Kidney (tissue), 14 donors: ENCODE data around the gene SMIM11. TPM values are rescaled to one million over a fixed set of nuclear protein-coding genes. Genes with fewer than 3 reads are reported as not detected.
"Not testable (repeated sequence)": the region's sequence is repeated elsewhere in the genome, so short reads cannot be mapped to it uniquely, and the experiment has no call there.

ENCODE experiments used
- DNase-seq, 5 donors: peaks; one replicate each; pipeline ENCODE4 v3.0.0-alpha.2; 2013 to 2020
- FAIRE-seq: peaks from 2 replicates; lab custom pipeline; 2012; peaks lifted over from hg19 to GRCh38; lab: Jason Lieb, UNC
- H3K27ac ChIP-seq, 2 donors: one replicate each; pipeline ENCODE4 v1.7.0; 2013; ENCODE audit warnings: low read depth in 2 of 2, low read length in 2 of 2, inconsistent platforms in 1 of 2
- H3K27me3 ChIP-seq: one replicate; pipeline ENCODE4 v1.7.1; 2013; ENCODE audit warnings: low read length, inconsistent platforms; ENCODE audit not compliant: control insufficient read depth, insufficient read depth
- H3K36me3 ChIP-seq, 3 donors: one replicate each; pipeline versions ENCODE4 v1.7.0 to v1.7.1; 2013; ENCODE audit warnings: low read length in 3 of 3, control low read depth in 1 of 3, inconsistent platforms in 1 of 3; ENCODE audit not compliant: insufficient read depth in 3 of 3, control insufficient read depth in 2 of 3
- H3K4me1 ChIP-seq, 3 donors: one replicate each; pipeline versions ENCODE4 v1.7.0 to v1.7.1; 2013; ENCODE audit warnings: low read length in 3 of 3, inconsistent platforms in 1 of 3, low read depth in 1 of 3; ENCODE audit not compliant: control insufficient read depth in 2 of 3, insufficient read depth in 2 of 3
- H3K4me3 ChIP-seq, 3 donors: one replicate each; pipeline versions ENCODE4 v1.7.0 to v1.8.1; 2013; ENCODE audit warnings: low read length in 3 of 3, control low read depth in 1 of 3, inconsistent platforms in 1 of 3
- H3K9ac ChIP-seq, 3 donors: one replicate each; pipeline versions ENCODE4 v1.7.0 to v1.7.1; 2013; ENCODE audit warnings: low read length in 3 of 3, control low read depth in 1 of 3, inconsistent platforms in 1 of 3
- H3K9me3 ChIP-seq, 3 donors: one replicate each; pipeline versions ENCODE4 v1.7.0 to v1.7.1; 2013; ENCODE audit warnings: low read length in 3 of 3, control low read depth in 1 of 3, inconsistent platforms in 1 of 3; ENCODE audit not compliant: control insufficient read depth in 2 of 3, insufficient read depth in 1 of 3
- intact Hi-C: fragments of 100-400 bp; cut with DNase I; formaldehyde crosslinking; loops from one replicate; pipeline ENCODE4 v1.11.1; 2022
- polyA plus RNA-seq: library from polyadenylated mRNA; stranded (reverse); fragments of 350-450 nt; fragmentation: Illumina TruSeq; extraction: RNeasy Lipid Tissue Mini Kit (QIAGEN cat#74804); gene quantifications from one replicate; pipeline ENCODE4 v1.2.3, GENCODE V29; 2014; ENCODE audit warnings: low read depth, low replicate concordance; ENCODE audit not compliant: insufficient read depth
- total RNA-seq: library from RNA; stranded (reverse); fragmentation: NEBNext Ultra II Directional; extraction: Animal tissue kit (Norgen Biotek cat#: 25700); gene quantifications from one replicate; pipeline ENCODE4 v1.2.1, GENCODE V29; 2021
- TF ChIP-seq, protein P1 (sequence below): IDR thresholded peaks from 3 replicates; pipeline ENCODE4 v1.5.1; 2012; ENCODE audit warnings: mild to moderate bottlenecking, moderate library complexity, borderline replicate concordance; ENCODE audit not compliant: insufficient read depth; ENCODE audit errors: extremely low read depth
- donor health status: control.
- donor health status: control.
- donor health status: control.
- donor health status: control.
- donor health status: control.
- donor health status: DM: yes; HTN: yes; CAD: no.
- donor health status: Normal renal cell carcinoma (clear cell type).

Gene SMIM11
- total and polyA plus RNA-seq, 2 donors from 2014 or later = 2.6 to 6.7 TPM

- no peaks in the 10 kb centered on the region for H3K9me3 ChIP-seq
- TF ChIP-seq, protein P1, sequence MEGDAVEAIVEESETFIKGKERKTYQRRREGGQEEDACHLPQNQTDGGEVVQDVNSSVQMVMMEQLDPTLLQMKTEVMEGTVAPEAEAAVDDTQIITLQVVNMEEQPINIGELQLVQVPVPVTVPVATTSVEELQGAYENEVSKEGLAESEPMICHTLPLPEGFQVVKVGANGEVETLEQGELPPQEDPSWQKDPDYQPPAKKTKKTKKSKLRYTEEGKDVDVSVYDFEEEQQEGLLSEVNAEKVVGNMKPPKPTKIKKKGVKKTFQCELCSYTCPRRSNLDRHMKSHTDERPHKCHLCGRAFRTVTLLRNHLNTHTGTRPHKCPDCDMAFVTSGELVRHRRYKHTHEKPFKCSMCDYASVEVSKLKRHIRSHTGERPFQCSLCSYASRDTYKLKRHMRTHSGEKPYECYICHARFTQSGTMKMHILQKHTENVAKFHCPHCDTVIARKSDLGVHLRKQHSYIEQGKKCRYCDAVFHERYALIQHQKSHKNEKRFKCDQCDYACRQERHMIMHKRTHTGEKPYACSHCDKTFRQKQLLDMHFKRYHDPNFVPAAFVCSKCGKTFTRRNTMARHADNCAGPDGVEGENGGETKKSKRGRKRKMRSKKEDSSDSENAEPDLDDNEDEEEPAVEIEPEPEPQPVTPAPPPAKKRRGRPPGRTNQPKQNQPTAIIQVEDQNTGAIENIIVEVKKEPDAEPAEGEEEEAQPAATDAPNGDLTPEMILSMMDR = no peak
- no peak overlapping the region for H3K27ac ChIP-seq
- H3K4me1 ChIP-seq = peaks cover 0 to 3% (median 0%) of the 10 kb centered on the region in 3 donors
- H3K4me3 ChIP-seq = no peak overlapping the region
- FAIRE-seq = no peak
- no peak for DNase-seq
- H3K9ac ChIP-seq = no peak overlapping the region
- intact Hi-C loops = no loop called here
- no peaks in the 10 kb centered on the region for H3K36me3 ChIP-seq
- H3K27me3 ChIP-seq = no peaks in the 10 kb centered on the region
These were observed 5.6 kb upstream of the SMIM11 start for GRCh38 chr21:34369741-34370140.

DNA sequence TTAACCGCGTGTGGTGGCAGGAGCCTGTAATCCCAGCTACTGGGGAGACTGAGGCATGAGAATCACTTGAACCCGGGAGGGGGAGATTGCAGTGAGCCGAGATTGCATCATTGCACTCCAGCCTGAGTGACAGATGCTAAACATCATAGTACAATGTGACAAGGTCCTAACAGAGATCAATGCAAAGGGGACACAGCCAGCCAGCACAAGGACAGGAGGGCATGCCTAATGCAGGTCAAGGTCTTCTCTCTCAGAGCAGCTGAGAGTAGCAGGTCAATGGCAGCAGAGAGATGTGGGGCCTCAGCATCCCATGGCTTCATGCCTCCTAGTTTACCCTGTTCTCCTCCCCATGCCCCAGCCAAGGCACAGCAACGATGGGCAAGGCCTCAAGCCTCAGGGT, 3.0 kb upstream of the SMIM11 start:
- no peaks in the 10 kb centered on the region for H3K9me3 ChIP-seq
- intact Hi-C loops = no loop called here
- no peak for DNase-seq
- H3K27ac ChIP-seq = no peak overlapping the region
- peaks cover 0 to 3% (median 0%) of the 10 kb centered on the region in 3 donors for H3K4me1 ChIP-seq
- FAIRE-seq = no peak
- no peak overlapping the region for H3K9ac ChIP-seq
- TF ChIP-seq, protein P1 = no peak
- no peaks in the 10 kb centered on the region for H3K36me3 ChIP-seq
- H3K4me3 ChIP-seq = no peak overlapping the region
- H3K27me3 ChIP-seq = no peaks in the 10 kb centered on the region

DNA sequence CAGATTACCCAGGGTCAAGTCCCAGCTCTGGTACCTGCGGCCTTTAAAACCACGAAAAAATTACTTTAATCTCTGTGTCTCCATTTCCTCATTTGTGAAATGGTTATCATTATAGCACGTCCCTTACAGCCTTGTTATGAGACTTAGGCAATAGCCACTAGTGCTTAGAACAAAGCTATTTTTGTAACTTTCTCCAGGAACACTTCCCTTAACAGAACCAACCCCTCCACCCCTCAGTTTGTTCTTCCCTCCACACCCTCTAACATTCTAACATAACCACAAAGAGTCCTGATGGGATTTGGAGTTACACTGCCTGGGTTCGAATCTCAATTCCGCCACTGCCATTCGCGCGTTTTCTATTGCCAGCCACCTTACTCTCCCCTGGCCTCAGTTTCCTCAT, 845 bp upstream of the SMIM11 start:
- intact Hi-C loops, FAIRE-seq, DNase-seq, H3K4me1 ChIP-seq, H3K9me3 ChIP-seq, H3K9ac ChIP-seq, H3K4me3 ChIP-seq, H3K27ac ChIP-seq, H3K27me3 ChIP-seq, H3K36me3 ChIP-seq: not testable (repeated sequence)

GRCh38 chr21:34375619-34375972, 289 bp downstream of the SMIM11 start:
- DNase-seq, H3K4me1 ChIP-seq, H3K36me3 ChIP-seq, H3K4me3 ChIP-seq, FAIRE-seq, H3K9me3 ChIP-seq, H3K27ac ChIP-seq, H3K27me3 ChIP-seq, H3K9ac ChIP-seq, intact Hi-C loops: not testable (repeated sequence)

DNA sequence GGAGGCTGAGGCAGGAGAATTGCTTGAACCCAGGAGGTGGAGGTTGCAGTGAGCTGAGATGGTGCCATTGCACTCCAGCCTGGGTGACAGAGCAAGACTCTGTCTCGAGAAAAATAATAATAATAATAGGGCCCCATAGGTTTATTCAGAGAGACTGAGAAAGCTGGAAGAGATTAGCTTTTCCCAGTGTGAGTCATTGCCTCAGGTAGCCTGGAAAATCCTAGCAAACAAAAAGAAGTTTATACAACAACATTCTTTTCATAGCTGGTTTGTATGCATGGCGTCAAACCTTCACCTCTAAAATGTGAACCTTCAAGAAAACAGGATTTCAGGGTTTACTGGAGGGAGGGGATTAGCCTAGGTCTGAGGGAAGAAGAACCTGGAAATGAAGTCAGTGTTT, 7.8 kb downstream of the SMIM11 start:
- H3K4me1 ChIP-seq, FAIRE-seq, H3K4me3 ChIP-seq, H3K36me3 ChIP-seq, H3K9me3 ChIP-seq, DNase-seq, intact Hi-C loops, H3K27me3 ChIP-seq, H3K27ac ChIP-seq, H3K9ac ChIP-seq: not testable (repeated sequence)

GRCh38 chr21:34383724-34384415, 8.6 kb downstream of the SMIM11 start:
- intact Hi-C loops, H3K27ac ChIP-seq, H3K4me3 ChIP-seq, DNase-seq, FAIRE-seq, H3K9ac ChIP-seq, H3K9me3 ChIP-seq, H3K4me1 ChIP-seq, H3K36me3 ChIP-seq, H3K27me3 ChIP-seq: not testable (repeated sequence)

DNA sequence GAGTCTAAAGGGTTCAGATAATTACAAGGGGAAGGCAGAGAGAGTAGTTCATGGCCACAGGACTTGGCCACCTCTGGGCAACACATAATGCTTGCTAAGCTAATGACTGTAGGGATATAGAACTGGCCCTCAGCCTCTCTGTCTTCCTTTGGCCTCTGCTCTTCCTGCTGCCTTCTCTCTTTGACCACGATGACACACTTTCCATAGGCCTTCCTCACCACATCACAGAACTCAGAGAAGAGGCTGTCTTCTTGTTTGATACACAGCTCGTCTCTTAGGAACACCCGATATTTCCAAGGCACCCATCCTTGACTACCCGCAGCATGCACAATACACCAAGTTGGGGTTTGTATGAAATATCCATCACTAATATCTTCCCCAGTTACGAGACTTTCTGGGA, 25.2 kb downstream of the SMIM11 start:
- intact Hi-C loops = not testable (repeated sequence)

More for the DNA sequence above, 25.2 kb downstream of the SMIM11 start:
- not testable (repeated sequence) for DNase-seq, H3K36me3 ChIP-seq, FAIRE-seq, H3K27me3 ChIP-seq, H3K9me3 ChIP-seq, H3K27ac ChIP-seq, H3K9ac ChIP-seq, H3K4me1 ChIP-seq, H3K4me3 ChIP-seq
